K562 (cell line): ENCODE results near the gene SGK1. TPM values are rescaled to one million over a fixed set of nuclear protein-coding genes. Genes with fewer than 3 reads are reported as not detected.

Experiments used
- AFF1 ChIP-seq, 2 experiments: fragments of 450-650 bp; IDR thresholded peaks; 2 replicates each; pipeline ENCODE4 v1.6.1; 2018; ENCODE audit warnings: mild to moderate bottlenecking in 2 of 2, low read depth in 1 of 2; ENCODE audit not compliant: partially characterized antibody in 2 of 2
- CHD4 ChIP-seq: fragments of 200-600 bp; sonication (generic); IDR thresholded peaks from 3 replicates; pipeline ENCODE4 v1.6.1; 2012; ENCODE audit warnings: low read depth, mild to moderate bottlenecking, mixed read lengths, low read length, inconsistent platforms; ENCODE audit not compliant: insufficient read depth, insufficient replicate concordance, poor library complexity, severe bottlenecking
- E4F1 ChIP-seq: fragments of 250-450 bp; sonication (Bioruptor Pico); IDR thresholded peaks from 2 replicates; pipeline ENCODE4 v1.5.0; 2021; ENCODE audit warnings: mild to moderate bottlenecking, borderline replicate concordance
- FOXK1 ChIP-seq: sonication (generic); formaldehyde crosslinking; IDR thresholded peaks from 2 replicates; pipeline ENCODE4 v1.8.0; 2022; ENCODE audit warnings: missing genetic modification reagents, mild to moderate bottlenecking, borderline replicate concordance
- GTF2A2 ChIP-seq: IDR thresholded peaks from 2 replicates; pipeline ENCODE4 v1.6.1; 2016; ENCODE audit warnings: mild to moderate bottlenecking, missing genetic modification characterization, missing compliant biosample characterization
- HNRNPH1 ChIP-seq: fragments of 200-400 bp; formaldehyde crosslinking; optimal IDR thresholded peaks from 2 replicates; pipeline ENCODE3; 2017; ENCODE audit warnings: low read depth, mild to moderate bottlenecking, low read length, moderate library complexity
- HOMEZ ChIP-seq: fragments of 250-450 bp; sonication (Bioruptor Pico); IDR thresholded peaks from 2 replicates; pipeline ENCODE4 v1.4.0; 2020; ENCODE audit warnings: mild to moderate bottlenecking, moderate library complexity
- KLF16 ChIP-seq: IDR thresholded peaks from 2 replicates; pipeline ENCODE4 v1.6.1; 2016; ENCODE audit warnings: antibody characterized with exemption
- MAFF ChIP-seq: IDR thresholded peaks from 2 replicates; pipeline ENCODE4 v1.6.1; 2012; ENCODE audit warnings: low read length, improper control_type of control experiment
- NELFE ChIP-seq: IDR thresholded peaks from 2 replicates; pipeline ENCODE4 v1.6.1; 2011; ENCODE audit warnings: mild to moderate bottlenecking; ENCODE audit not compliant: insufficient read depth, insufficient read length
- POLR2AphosphoS5 ChIP-seq: IDR thresholded peaks from 2 replicates; pipeline ENCODE4 v1.6.1; 2011; ENCODE audit warnings: mild to moderate bottlenecking, low read depth, low read length, moderate library complexity; ENCODE audit not compliant: control insufficient read depth, insufficient read depth
- POLR2B ChIP-seq: fragments of 450-650 bp; IDR thresholded peaks from 2 replicates; pipeline ENCODE4 v1.6.1; 2018; ENCODE audit warnings: low read depth; ENCODE audit not compliant: partially characterized antibody
- POLR3A ChIP-seq: IDR thresholded peaks from 2 replicates; pipeline ENCODE4 v1.6.1; 2011; ENCODE audit warnings: borderline replicate concordance, mild to moderate bottlenecking, moderate library complexity; ENCODE audit not compliant: insufficient read length, insufficient read depth; ENCODE audit errors: extremely low read depth
- SP1 ChIP-seq: sonication (generic); formaldehyde crosslinking; IDR thresholded peaks from 2 replicates; pipeline ENCODE4 v1.8.1; 2022; ENCODE audit warnings: mild to moderate bottlenecking, missing genetic modification reagents
- SRSF9 ChIP-seq: fragments of 200-400 bp; formaldehyde crosslinking; IDR thresholded peaks from 2 replicates; pipeline ENCODE4 v1.6.1; 2017; ENCODE audit warnings: low read depth, low read length, borderline replicate concordance
- TCF15 ChIP-seq: fragments of 250-450 bp; sonication (Bioruptor Pico); IDR thresholded peaks from 2 replicates; pipeline ENCODE4 v1.8.0; 2022; ENCODE audit warnings: moderate library complexity, mild to moderate bottlenecking, inconsistent platforms
- ZBED1 ChIP-seq: IDR thresholded peaks from 2 replicates; pipeline ENCODE4 v1.6.1; 2014
- ZC3H4 ChIP-seq: sonication (generic); formaldehyde crosslinking; IDR thresholded peaks from 2 replicates; pipeline ENCODE4 v1.9.0; 2021; ENCODE audit warnings: missing genetic modification reagents, borderline replicate concordance
- ZZZ3 ChIP-seq: fragments of 450-650 bp; IDR thresholded peaks from 2 replicates; pipeline ENCODE4 v1.6.1; 2016; ENCODE audit warnings: antibody characterized with exemption, mild to moderate bottlenecking, moderate library complexity
- polyA plus RNA-seq, 8 experiments: library from polyadenylated mRNA; depleted of rRNA in 4 of 8; stranded (reverse) in 5 of 8; unstranded in 3 of 8; fragments of >200 nt; fragmentation: Nextera tagmentation in 2 of 8; fragmentation: Illumina TruSeq in 1 of 8; extraction: Ambion mirVana in 2 of 8; extraction: Trizol in 1 of 8; gene quantifications; 2 replicates each; pipeline versions ENCODE4 v1.2.1 to v1.2.3, GENCODE V29; 2011 to 2014; ENCODE audit warnings: inconsistent platforms in 1 of 8, missing spikeins in 1 of 8
- total RNA-seq, 7 experiments: library from RNA; depleted of rRNA in 6 of 7; stranded (reverse); fragments of >200 nt in 6 of 7; fragmentation: Illumina TruSeq in 2 of 7; extraction: Trizol in 2 of 7; gene quantifications; 2 replicates each; pipeline versions ENCODE4 v1.2.1 to v1.2.3, GENCODE V29; 2011 to 2021; ENCODE audit warnings: low replicate concordance in 1 of 7

Gene SGK1
- total and polyA plus RNA-seq, 9 of the 15 experiments (the other 6 are each of a cell fraction or from before 2014, with no cell fraction given) = 3.5 to 7.2 (median 3.9) TPM

- no peak for TF ChIP-seq HOMEZ (CRISPR knock-in tag)
- peak; percentile 19; the same call in 1 of the 2 replicates for TF ChIP-seq FOXK1
- TF ChIP-seq AFF1 (IDR thresholded peaks at IDR 0.05; ENCODE audit: low read depth in 1 of 2, partially characterized antibody in 2 of 2) = no peak
- no peak for TF ChIP-seq ZBED1
- TF ChIP-seq CHD4 = peak; percentile 7
- peak; percentile 49; the same call in 1 of the 2 replicates for TF ChIP-seq KLF16
- TF ChIP-seq ZZZ3 = no peak
- TF ChIP-seq SP1 (CRISPR knock-in tag) = peak; percentile 81
- no peak for TF ChIP-seq TCF15 (CRISPR knock-in tag)
- TF ChIP-seq HNRNPH1 = no peak
- peak; percentile 90 for TF ChIP-seq POLR2AphosphoS5
- no peak for TF ChIP-seq SRSF9
- no peak for TF ChIP-seq MAFF
- no peak for TF ChIP-seq NELFE
- TF ChIP-seq POLR2B = peak; percentile 97
- no peak for TF ChIP-seq ZC3H4 (CRISPR knock-in tag)
- TF ChIP-seq E4F1 (CRISPR knock-in tag) = no peak
- TF ChIP-seq GTF2A2 = peak; percentile 89
- no peak for TF ChIP-seq POLR3A
These were observed 143.0 kb downstream of the SGK1 start (continued) for GRCh38 chr6:134174672-134175531.
